ENCODE data around the gene ZNF205. TPM values are rescaled to one million over a fixed set of nuclear protein-coding genes. Genes with fewer than 3 reads are reported as not detected.

The ZNF205 gene
- total and polyA plus RNA-seq, 9 of the 15 experiments (the other 6 are each of a cell fraction or from before 2014, with no cell fraction given): 2.4 to 11.8 (median 5.1) TPM; not detected in 2

- peak; percentile 85; the same call in 1 of the 2 replicates for TF ChIP-seq AFF4 (CRISPR knock-in tag; IDR thresholded peaks at IDR 0.05)
- TF ChIP-seq RBM39 (optimal IDR thresholded peaks at IDR 0.05; ENCODE audit: low read depth, low read length): no peak
- TF ChIP-seq POLR2AphosphoS5 (IDR thresholded peaks at IDR 0.05; ENCODE audit: control insufficient read depth, insufficient read depth, low read depth, low read length): peak; percentile 65
- TF ChIP-seq ELF1 (tag; IDR thresholded peaks at IDR 0.05): peak; percentile 62
- no peak for TF ChIP-seq FOXA1 (IDR thresholded peaks at IDR 0.05; ENCODE audit: borderline replicate concordance)
- TF ChIP-seq RBM17 (IDR thresholded peaks at IDR 0.05; ENCODE audit: borderline replicate concordance, low read depth, low read length): no peak
- peak; percentile 93 for TF ChIP-seq NCOA1 (IDR thresholded peaks at IDR 0.05; ENCODE audit: low read depth)
- peak; percentile 94 for TF ChIP-seq GTF2E2 (tag; IDR thresholded peaks at IDR 0.05)
- no peak for TF ChIP-seq CHD1 (IDR thresholded peaks at IDR 0.05; ENCODE audit: low read length)
- no peak for TF ChIP-seq DPF2 (IDR thresholded peaks at IDR 0.05)
- TF ChIP-seq RNF219 (CRISPR knock-in tag; IDR thresholded peaks at IDR 0.05): no peak
- TF ChIP-seq HMGXB4 (CRISPR knock-in tag; IDR thresholded peaks at IDR 0.05): no peak
- TF ChIP-seq STAT5B (CRISPR knock-in tag; IDR thresholded peaks at IDR 0.05): no peak
- no peak for TF ChIP-seq AFF1 (IDR thresholded peaks at IDR 0.05; ENCODE audit: low read depth in 1 of 2, partially characterized antibody in 2 of 2)
- TF ChIP-seq FOXA3 (CRISPR knock-in tag; conservative IDR thresholded peaks at IDR 0.05 in 1 of 2, IDR thresholded peaks at IDR 0.05 in 1 of 2): no peak
Measured at GRCh38 chr16:3106205-3106928, 6.0 kb upstream of the ZNF205 start (continued).
